ENCODE measurements around the gene LHFPL3.

The LHFPL3 gene

GRCh38 chr7:104621321-104621720 is 292.9 kb downstream of the LHFPL3 start:
- no peak for TF ChIP-seq CTCF (IDR thresholded peaks at IDR 0.05)

- no peak for TF ChIP-seq CTCF (IDR thresholded peaks at IDR 0.05)
Observed at GRCh38 chr7:104625956-104626355, 297.6 kb downstream of the LHFPL3 start.

- TF ChIP-seq CTCF (IDR thresholded peaks at IDR 0.05), result no peak
Observed at GRCh38 chr7:104627516-104627915, 299.1 kb downstream of the LHFPL3 start.

GRCh38 chr7:104628017-104628416 is 299.6 kb downstream of the LHFPL3 start:
- no peak for TF ChIP-seq CTCF (IDR thresholded peaks at IDR 0.05)

GRCh38 chr7:104629408-104629807 is 301.0 kb downstream of the LHFPL3 start:
- no peak for TF ChIP-seq CTCF (IDR thresholded peaks at IDR 0.05)

GRCh38 chr7:104640506-104640905 is 312.1 kb downstream of the LHFPL3 start:
- TF ChIP-seq CTCF (IDR thresholded peaks at IDR 0.05), result no peak

GRCh38 chr7:104642560-104642959 is 314.2 kb downstream of the LHFPL3 start:
- TF ChIP-seq CTCF (IDR thresholded peaks at IDR 0.05), result no peak

GRCh38 chr7:104643587-104644217 is 315.3 kb downstream of the LHFPL3 start:
- peak; percentile 76 for TF ChIP-seq CTCF (IDR thresholded peaks at IDR 0.05)
